Neuronal stem cell (in vitro differentiated cells): ENCODE data around the gene CALHM3.

Experiments
- DNase-seq: peaks from one replicate; pipeline ENCODE4 v3.0.0-alpha.2; 2013; ENCODE audit warnings: low spot score
- H2AFZ ChIP-seq: one replicate; pipeline ENCODE4 v1.6.1; 2013; ENCODE audit warnings: mild to moderate bottlenecking, low read length, inconsistent platforms
- H2AK5ac ChIP-seq: 2 replicates; pipeline ENCODE4 v1.6.1; 2013; ENCODE audit warnings: low read depth, mild to moderate bottlenecking, inconsistent platforms, low read length, moderate library complexity, mixed read lengths
- H2BK120ac ChIP-seq: 2 replicates; pipeline ENCODE4 v1.6.1; 2013; ENCODE audit warnings: low read depth, mild to moderate bottlenecking, inconsistent platforms, low read length, moderate library complexity, mixed read lengths
- H2BK12ac ChIP-seq: one replicate; pipeline ENCODE4 v1.6.1; 2013; ENCODE audit warnings: low read length, inconsistent platforms
- H2BK15ac ChIP-seq: 2 replicates; pipeline ENCODE4 v1.6.1; 2013; ENCODE audit warnings: mild to moderate bottlenecking, low read length, inconsistent platforms, mixed read lengths
- H2BK5ac ChIP-seq: one replicate; pipeline ENCODE4 v1.6.1; 2013; ENCODE audit warnings: inconsistent platforms, mild to moderate bottlenecking, low read length, moderate library complexity
- H3K14ac ChIP-seq: one replicate; pipeline ENCODE4 v1.6.1; 2013; ENCODE audit warnings: low read length, inconsistent platforms
- H3K18ac ChIP-seq: 2 replicates; pipeline ENCODE4 v1.6.1; 2013; ENCODE audit warnings: low read length, inconsistent platforms
- H3K23ac ChIP-seq: 2 replicates; pipeline ENCODE4 v1.6.1; 2013; ENCODE audit warnings: low read depth, mild to moderate bottlenecking, mixed read lengths, low read length, inconsistent platforms; ENCODE audit not compliant: poor library complexity
- H3K27ac ChIP-seq: replicated peaks from 3 replicates; pipeline ENCODE4 v1.5.1; 2013; ENCODE audit warnings: low read length, inconsistent platforms
- H3K27me3 ChIP-seq, 3 experiments: 2 replicates each; pipeline ENCODE4 v1.6.1; 2013; ENCODE audit warnings: low read length in 3 of 3, mild to moderate bottlenecking in 2 of 3, inconsistent platforms in 1 of 3, low read depth in 1 of 3, mixed read lengths in 1 of 3, moderate library complexity in 1 of 3; ENCODE audit not compliant: control insufficient read depth in 3 of 3, insufficient read depth in 3 of 3
- H3K36me3 ChIP-seq, 2 donors: replicated peaks in 1 of 2; 2 replicates each; pipeline ENCODE4 v1.6.1; 2013; ENCODE audit warnings: low read length in 2 of 2; ENCODE audit not compliant: control insufficient read depth in 2 of 2, insufficient read depth in 2 of 2
- H3K4ac ChIP-seq: 2 replicates; pipeline ENCODE4 v1.6.1; 2013; ENCODE audit warnings: inconsistent platforms, mild to moderate bottlenecking, low read length, moderate library complexity
- H3K4me1 ChIP-seq, 2 donors: 1 replicate in 1 of 2; 2 replicates in 1 of 2; pipeline ENCODE4 v1.6.1; 2013; ENCODE audit warnings: low read length in 2 of 2, low read depth in 1 of 2; ENCODE audit not compliant: control insufficient read depth in 2 of 2, insufficient read depth in 1 of 2
- H3K4me2 ChIP-seq: one replicate; pipeline ENCODE4 v1.6.1; 2013; ENCODE audit warnings: mild to moderate bottlenecking, low read length, inconsistent platforms; ENCODE audit not compliant: insufficient read depth, poor library complexity, severe bottlenecking
- H3K4me3 ChIP-seq, 2 donors: 2 replicates each; pipeline ENCODE4 v1.5.1; 2013; ENCODE audit warnings: low read length in 2 of 2, mild to moderate bottlenecking in 2 of 2, inconsistent platforms in 1 of 2, moderate library complexity in 1 of 2
- H3K79me1 ChIP-seq: one replicate; pipeline ENCODE4 v1.6.1; 2013; ENCODE audit warnings: low read depth, mild to moderate bottlenecking, inconsistent platforms, low read length, moderate library complexity
- H3K9ac ChIP-seq: one replicate; pipeline ENCODE4 v1.6.1; 2013; ENCODE audit warnings: mild to moderate bottlenecking, low read depth, low read length, inconsistent platforms; ENCODE audit not compliant: poor library complexity
- H3K9me3 ChIP-seq, 2 donors: replicated peaks in 1 of 2; 2 replicates each; pipeline versions ENCODE3 to v1.6.1; 2013; ENCODE audit warnings: low read length in 2 of 2, mild to moderate bottlenecking in 2 of 2, inconsistent platforms in 1 of 2, low read depth in 1 of 2, mixed read lengths in 1 of 2, moderate library complexity in 1 of 2; ENCODE audit not compliant: control insufficient read depth in 2 of 2, insufficient read depth in 1 of 2
- H4K8ac ChIP-seq: one replicate; pipeline ENCODE4 v1.6.1; 2013; ENCODE audit warnings: low read depth, mild to moderate bottlenecking, inconsistent platforms, low read length, moderate library complexity
- H4K91ac ChIP-seq: one replicate; pipeline ENCODE4 v1.6.1; 2013; ENCODE audit warnings: low read length, low read depth, mild to moderate bottlenecking, inconsistent platforms; ENCODE audit not compliant: poor library complexity
- WGBS, 2 donors: extraction: QIAGEN DNeasy Blood & Tissue Kit; methylation state at CpG; one replicate each; pipeline ENCODE4 v1.1.7; 2013; ENCODE audit warnings: missing lambda C conversion rate in 2 of 2, mixed read lengths in 1 of 2; ENCODE audit not compliant: insufficient read length in 2 of 2, insufficient replicate concordance in 1 of 2; ENCODE audit errors: extremely low coverage in 2 of 2; 5-methylcytosine and 5-hydroxymethylcytosine counted together

The CALHM3 gene

DNA sequence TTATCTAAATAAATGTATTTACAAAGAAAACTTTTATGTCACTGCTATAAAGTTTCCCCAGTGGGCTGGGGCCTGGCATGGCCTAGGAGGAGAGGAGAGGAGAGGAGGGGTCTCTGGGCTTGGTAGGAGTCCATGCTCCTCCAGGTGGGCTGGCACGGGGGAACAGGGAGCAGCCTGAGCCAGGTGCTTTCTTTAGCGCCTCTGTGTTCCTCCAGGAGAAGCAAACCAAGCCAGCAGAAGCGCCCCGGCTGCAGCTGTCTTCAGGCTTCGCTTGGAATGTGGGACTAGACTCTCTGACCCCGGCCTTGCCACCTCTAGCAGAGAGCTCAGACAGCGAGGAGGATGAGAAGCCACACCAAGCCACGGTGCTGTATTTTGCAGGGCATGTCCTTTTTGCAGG lies 37.4 kb downstream of the CALHM3 start:
- DNase-seq, result no peak
- Histone ChIP-seq H3K27ac (no peak overlapping the region), H2AFZ (no peak overlapping the region), H3K9me3 (no peaks in the 10 kb centered on the region), H3K9ac (no peak overlapping the region), H2AK5ac (no peak overlapping the region), H4K91ac (no peak overlapping the region), H4K8ac (no peak overlapping the region), H3K4me1 (no peaks in the 10 kb centered on the region), H2BK5ac (no peak overlapping the region), H3K23ac (no peak overlapping the region), H3K36me3 (peaks cover 56 to 98% of the 10 kb centered on the region in 2 donors), H3K4ac (no peak overlapping the region), H3K79me1 (no peaks in the 10 kb centered on the region), H2BK15ac (no peak overlapping the region), H2BK120ac (no peak overlapping the region), H2BK12ac (no peak overlapping the region), H3K18ac (no peak overlapping the region), H3K27me3 (no peaks in the 10 kb centered on the region), H3K4me3 (no peak overlapping the region), H3K14ac (no peak overlapping the region), H3K4me2 (no peak overlapping the region)
- WGBS, 2 donors, result no CpG with 5 or more reads among the region's 8 CpGs

DNA sequence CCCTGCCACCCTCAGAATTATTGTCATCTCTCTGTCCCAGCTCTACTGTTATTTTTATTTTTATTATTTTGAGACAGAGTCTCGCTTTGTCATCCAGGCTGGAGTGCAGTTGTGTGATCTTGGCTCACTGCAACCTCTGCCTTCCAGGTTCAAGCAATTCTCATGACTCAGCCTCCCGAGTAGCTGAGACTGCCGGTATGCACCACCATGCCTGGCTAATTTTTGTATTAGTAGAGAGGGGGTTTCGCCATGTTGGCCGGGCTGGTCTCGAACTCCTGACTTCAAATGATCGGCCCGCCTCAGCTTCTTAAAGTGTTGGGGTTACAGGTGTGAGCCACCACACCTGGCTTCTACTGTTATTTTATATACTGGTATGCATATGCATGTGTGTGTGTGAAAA lies 37.8 kb downstream of the CALHM3 start:
- Histone ChIP-seq H2BK120ac (no peak overlapping the region), H3K79me1 (no peaks in the 10 kb centered on the region), H3K4me1 (no peaks in the 10 kb centered on the region), H3K4me3 (no peak overlapping the region), H3K9ac (no peak overlapping the region), H3K27ac (no peak overlapping the region), H2BK5ac (no peak overlapping the region), H3K18ac (no peak overlapping the region), H3K4ac (no peak overlapping the region), H3K14ac (no peak overlapping the region), H3K27me3 (no peaks in the 10 kb centered on the region), H2BK12ac (no peak overlapping the region), H3K23ac (no peak overlapping the region), H4K91ac (no peak overlapping the region), H3K9me3 (no peaks in the 10 kb centered on the region), H2AFZ (no peak overlapping the region), H4K8ac (no peak overlapping the region), H2BK15ac (no peak overlapping the region), H2AK5ac (no peak overlapping the region), H3K4me2 (no peak overlapping the region), H3K36me3 (peaks cover 54 to 98% of the 10 kb centered on the region in 2 donors)
- DNase-seq, result no peak
- WGBS, 2 donors, result no CpG with 5 or more reads among the region's 8 CpGs

DNA sequence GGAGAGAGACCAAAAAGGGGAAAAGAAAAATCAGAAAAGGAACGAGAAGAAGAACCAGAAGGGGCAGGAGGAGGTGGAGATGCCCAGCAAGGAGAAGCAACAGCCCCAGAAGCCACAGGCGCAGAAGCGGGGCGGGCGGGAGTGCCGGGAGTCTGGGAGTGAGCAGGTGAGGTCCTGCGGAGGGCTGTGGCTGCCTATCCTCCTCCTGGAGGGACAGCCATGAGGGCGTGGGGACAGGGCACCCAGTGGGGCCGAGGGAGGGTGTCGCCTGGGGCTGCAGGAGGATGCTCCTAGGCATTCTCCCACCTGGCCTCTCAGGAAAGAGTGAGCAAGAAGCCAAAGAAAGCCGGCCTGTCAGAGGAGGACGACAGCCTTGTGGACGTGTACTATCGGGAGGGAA lies 38.6 kb downstream of the CALHM3 start:
- H3K36me3 ChIP-seq, result peaks cover 49 to 97% of the 10 kb centered on the region in 2 donors
- no peak overlapping the region for H2AFZ ChIP-seq

GRCh38 chr10:103439776-103440175 lies 39.3 kb downstream of the CALHM3 start:
- Histone ChIP-seq H4K8ac (no peak overlapping the region), H3K14ac (no peak overlapping the region), H3K4me2 (no peak overlapping the region), H3K9me3 (no peaks in the 10 kb centered on the region), H3K27me3 (no peaks in the 10 kb centered on the region), H3K23ac (no peak overlapping the region), H3K27ac (no peak overlapping the region), H2AFZ (no peak overlapping the region), H3K4me3 (no peak overlapping the region), H2BK15ac (no peak overlapping the region), H2BK12ac (no peak overlapping the region), H2AK5ac (no peak overlapping the region), H2BK5ac (no peak overlapping the region), H3K18ac (no peak overlapping the region), H3K36me3 (peaks cover 45 to 97% of the 10 kb centered on the region in 2 donors), H2BK120ac (no peak overlapping the region), H3K79me1 (no peaks in the 10 kb centered on the region), H3K4me1 (no peaks in the 10 kb centered on the region), H3K4ac (no peak overlapping the region), H3K9ac (no peak overlapping the region), H4K91ac (no peak overlapping the region)
- no CpG with 5 or more reads among the region's 4 CpGs for WGBS, 2 donors
- DNase-seq, result no peak

More for the DNA sequence above, 38.6 kb downstream of the CALHM3 start:
- no peaks in the 10 kb centered on the region for H3K79me1 ChIP-seq
- H3K4me2 ChIP-seq, result no peak overlapping the region
- no peaks in the 10 kb centered on the region for H3K9me3 ChIP-seq
- H3K18ac ChIP-seq, result no peak overlapping the region
- H3K23ac ChIP-seq, result no peak overlapping the region
- no peaks in the 10 kb centered on the region for H3K4me1 ChIP-seq
- no CpG with 5 or more reads among the region's 14 CpGs for WGBS, 2 donors
- no peak overlapping the region for H4K8ac ChIP-seq
- H3K4ac ChIP-seq, result no peak overlapping the region
- H3K27ac ChIP-seq, result no peak overlapping the region
- no peak overlapping the region for H2BK15ac ChIP-seq
- no peak overlapping the region for H3K4me3 ChIP-seq
- H4K91ac ChIP-seq, result no peak overlapping the region
- no peak overlapping the region for H3K9ac ChIP-seq
- DNase-seq, result no peak
- H3K14ac ChIP-seq, result no peak overlapping the region
- no peak overlapping the region for H2BK12ac ChIP-seq
- H2BK120ac ChIP-seq, result no peak overlapping the region
- no peak overlapping the region for H2BK5ac ChIP-seq
- H2AK5ac ChIP-seq, result no peak overlapping the region
- no peaks in the 10 kb centered on the region for H3K27me3 ChIP-seq
